ENCODE measurements around the gene GFRA1.

The GFRA1 gene

GRCh38 chr10:116265686-116266085 lies 7.3 kb downstream of the GFRA1 start:
- no peak overlapping the region for H2AFZ ChIP-seq (ENCODE audit: low read depth)
- H3K4me3 ChIP-seq (IDR thresholded peaks at IDR 0.05; ENCODE audit: insufficient read depth, low read depth, low read length): no peak overlapping the region
- no peak overlapping the region for H3K9ac ChIP-seq
- no peak overlapping the region for H3K27ac ChIP-seq
- no peaks in the 10 kb centered on the region for H3K36me3 ChIP-seq (ENCODE audit: insufficient read depth)
- H3K4me2 ChIP-seq: no peak overlapping the region
- no peaks in the 10 kb centered on the region for H3K4me1 ChIP-seq (ENCODE audit: low read depth, poor library complexity, severe bottlenecking)
- H4K20me1 ChIP-seq (ENCODE audit: insufficient read depth): no peaks in the 10 kb centered on the region
- TF ChIP-seq CTCF (conservative IDR thresholded peaks at IDR 0.05; ENCODE audit: low read depth, low read length): no peak
- H3K27me3 ChIP-seq (ENCODE audit: insufficient read depth, low read depth): no peaks in the 10 kb centered on the region
- H3K79me2 ChIP-seq (ENCODE audit: insufficient read depth, low read depth): no peaks in the 10 kb centered on the region

- TF ChIP-seq CTCF (conservative IDR thresholded peaks at IDR 0.05; ENCODE audit: low read depth, low read length): no peak
- Histone ChIP-seq H2AFZ (ENCODE audit: low read depth) (no peak overlapping the region), H4K20me1 (ENCODE audit: insufficient read depth) (no peaks in the 10 kb centered on the region), H3K79me2 (ENCODE audit: insufficient read depth, low read depth) (no peaks in the 10 kb centered on the region), H3K27me3 (ENCODE audit: insufficient read depth, low read depth) (no peaks in the 10 kb centered on the region), H3K27ac (no peak overlapping the region), H3K4me1 (ENCODE audit: low read depth, poor library complexity, severe bottlenecking) (no peaks in the 10 kb centered on the region), H3K4me3 (IDR thresholded peaks at IDR 0.05; ENCODE audit: insufficient read depth, low read depth, low read length) (no peak overlapping the region), H3K4me2 (no peak overlapping the region), H3K36me3 (ENCODE audit: insufficient read depth) (no peaks in the 10 kb centered on the region), H3K9ac (no peak overlapping the region)
Observed at GRCh38 chr10:116263870-116264655, 8.9 kb downstream of the GFRA1 start.

- no peaks in the 10 kb centered on the region for H3K27me3 ChIP-seq (ENCODE audit: insufficient read depth, low read depth)
- H4K20me1 ChIP-seq (ENCODE audit: insufficient read depth): no peaks in the 10 kb centered on the region
- no peak overlapping the region for H3K4me3 ChIP-seq (IDR thresholded peaks at IDR 0.05; ENCODE audit: insufficient read depth, low read depth, low read length)
- no peak overlapping the region for H2AFZ ChIP-seq (ENCODE audit: low read depth)
- TF ChIP-seq CTCF (conservative IDR thresholded peaks at IDR 0.05; ENCODE audit: low read depth, low read length): no peak
- no peaks in the 10 kb centered on the region for H3K79me2 ChIP-seq (ENCODE audit: insufficient read depth, low read depth)
- H3K36me3 ChIP-seq (ENCODE audit: insufficient read depth): no peaks in the 10 kb centered on the region
- H3K4me1 ChIP-seq (ENCODE audit: low read depth, poor library complexity, severe bottlenecking): no peaks in the 10 kb centered on the region
- no peak overlapping the region for H3K27ac ChIP-seq
- H3K9ac ChIP-seq: no peak overlapping the region
- no peak overlapping the region for H3K4me2 ChIP-seq
Observed at GRCh38 chr10:116262678-116263077, 10.3 kb downstream of the GFRA1 start.

- Histone ChIP-seq H3K4me3 (IDR thresholded peaks at IDR 0.05; ENCODE audit: insufficient read depth, low read depth, low read length) (no peak overlapping the region), H3K36me3 (ENCODE audit: insufficient read depth) (no peaks in the 10 kb centered on the region), H3K9ac (no peak overlapping the region), H3K4me2 (no peak overlapping the region), H3K27ac (no peak overlapping the region), H2AFZ (ENCODE audit: low read depth) (no peak overlapping the region), H3K79me2 (ENCODE audit: insufficient read depth, low read depth) (no peaks in the 10 kb centered on the region), H4K20me1 (ENCODE audit: insufficient read depth) (no peaks in the 10 kb centered on the region), H3K4me1 (ENCODE audit: low read depth, poor library complexity, severe bottlenecking) (no peaks in the 10 kb centered on the region), H3K27me3 (ENCODE audit: insufficient read depth, low read depth) (no peaks in the 10 kb centered on the region)
- TF ChIP-seq CTCF (conservative IDR thresholded peaks at IDR 0.05; ENCODE audit: low read depth, low read length): no peak
Observed at GRCh38 chr10:116260599-116260998, 12.4 kb downstream of the GFRA1 start.

Measured in KMS-11 (cell line).